ENCODE data around the gene PTPRN2. TPM values are rescaled to one million over a fixed set of nuclear protein-coding genes. Genes with fewer than 3 reads are reported as not detected.
"Not testable (repeated sequence)": the region's sequence is repeated elsewhere in the genome, so short reads cannot be mapped to it uniquely, and the experiment has no call there.

PTPRN2 gene
- total RNA-seq, 8 experiments from 2014 or later, result 0.10 to 19.7 (median 10.8) TPM; not detected in 1

- no peak for ATAC-seq (replicated peaks in 6 of 8)
- Histone ChIP-seq H3K4me1 (replicated peaks in 1 of 2) (peaks cover 0 to 11% of the 10 kb centered on the region in 2 donors), H3K27ac (no peak overlapping the region), H3K4me3 (no peak overlapping the region)
- in situ Hi-C loops (cut with MboI; ENCODE audit: low pct_unique_long_range_greater_than_20kb in 2 of 9, low sequenced_read_pairs in 9 of 9, unreplicated experiment in 9 of 9), result no loop called here
- 0 to 77% (median 41%) methylated on average over 1 to 5 of the region's 9 CpGs; no CpG with 5 or more reads in 5 of the 10 experiments for WGBS, 10 experiments
Observed at GRCh38 chr7:157991351-157991750, 596.3 kb downstream of the PTPRN2 start.

DNA sequence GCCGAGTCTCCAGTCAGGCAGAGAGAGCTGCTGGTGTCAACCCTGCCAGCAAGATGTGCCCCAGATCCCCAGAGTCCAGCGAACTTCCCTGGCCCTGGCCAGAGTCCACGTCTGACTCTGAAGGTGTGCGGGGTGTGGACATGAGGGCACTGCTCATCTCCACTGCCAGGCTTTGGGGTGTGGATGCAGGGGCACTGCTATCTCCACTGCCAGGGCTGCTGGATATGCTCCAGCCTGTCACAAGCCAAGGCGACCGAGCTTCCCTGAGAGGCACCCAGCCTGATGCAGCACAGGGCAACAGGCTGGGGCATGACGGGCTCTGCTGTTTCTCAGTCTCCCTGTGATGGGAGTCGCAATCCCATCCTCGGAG, 596.8 kb downstream of the PTPRN2 start:
- 20 to 61% (median 40%) methylated on average over 1 to 5 of the region's 9 CpGs; no CpG with 5 or more reads in 6 of the 10 experiments for WGBS, 10 experiments
- in situ Hi-C loops (cut with MboI; ENCODE audit: low pct_unique_long_range_greater_than_20kb in 2 of 9, low sequenced_read_pairs in 9 of 9, unreplicated experiment in 9 of 9), result no loop called here
- Histone ChIP-seq H3K4me3 (no peak overlapping the region), H3K4me1 (replicated peaks in 1 of 2) (peaks cover 0 to 11% of the 10 kb centered on the region in 2 donors), H3K27ac (no peak overlapping the region)
- ATAC-seq (replicated peaks in 6 of 8), result peak in 1 of 8 experiments; percentile 25

GRCh38 chr7:157990226-157990880, 597.3 kb downstream of the PTPRN2 start:
- in situ Hi-C loops (cut with MboI; ENCODE audit: low pct_unique_long_range_greater_than_20kb in 2 of 9, low sequenced_read_pairs in 9 of 9, unreplicated experiment in 9 of 9), result no loop called here
- Histone ChIP-seq H3K4me3 (no peak overlapping the region), H3K27ac (no peak overlapping the region), H3K4me1 (replicated peaks in 1 of 2) (peaks cover 0 to 11% of the 10 kb centered on the region in 2 donors)
- WGBS, 10 experiments, result 41 to 90% (median 70%) methylated on average over 2 to 7 of the region's 21 CpGs; no CpG with 5 or more reads in 7 of the 10 experiments
- peak in 1 of 8 experiments; percentile 61 for ATAC-seq (replicated peaks in 6 of 8)

DNA sequence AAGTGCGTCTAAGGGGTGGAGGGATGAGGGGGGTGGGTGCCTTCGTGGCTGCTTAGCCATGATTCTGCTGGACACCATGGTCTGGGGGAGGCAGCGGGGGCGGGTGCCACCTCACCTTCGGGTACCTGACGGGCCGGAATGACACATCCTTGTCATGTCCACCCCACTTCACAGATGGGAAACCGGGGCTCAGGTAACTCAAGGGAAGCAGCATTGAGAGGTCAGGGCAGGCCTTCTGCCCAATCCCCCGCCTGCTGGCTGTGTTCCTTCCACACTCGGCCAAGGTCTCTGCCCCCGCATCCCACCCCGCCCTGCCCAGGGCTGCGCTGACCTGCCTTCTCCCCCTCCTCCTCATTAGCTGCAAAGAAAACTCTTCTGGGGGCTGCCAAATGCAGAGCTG, 598.0 kb downstream of the PTPRN2 start:
- Histone ChIP-seq H3K4me1 (replicated peaks in 1 of 2) (peaks cover 0 to 11% of the 10 kb centered on the region in 2 donors), H3K4me3 (no peak overlapping the region), H3K27ac (no peak overlapping the region)
- in situ Hi-C loops (cut with MboI; ENCODE audit: low pct_unique_long_range_greater_than_20kb in 2 of 9, low sequenced_read_pairs in 9 of 9, unreplicated experiment in 9 of 9), result no loop called here
- no peak for ATAC-seq (replicated peaks in 6 of 8)
- 20 to 60% methylated on average over 1 of the region's 13 CpGs; no CpG with 5 or more reads in 8 of the 10 experiments for WGBS, 10 experiments

DNA sequence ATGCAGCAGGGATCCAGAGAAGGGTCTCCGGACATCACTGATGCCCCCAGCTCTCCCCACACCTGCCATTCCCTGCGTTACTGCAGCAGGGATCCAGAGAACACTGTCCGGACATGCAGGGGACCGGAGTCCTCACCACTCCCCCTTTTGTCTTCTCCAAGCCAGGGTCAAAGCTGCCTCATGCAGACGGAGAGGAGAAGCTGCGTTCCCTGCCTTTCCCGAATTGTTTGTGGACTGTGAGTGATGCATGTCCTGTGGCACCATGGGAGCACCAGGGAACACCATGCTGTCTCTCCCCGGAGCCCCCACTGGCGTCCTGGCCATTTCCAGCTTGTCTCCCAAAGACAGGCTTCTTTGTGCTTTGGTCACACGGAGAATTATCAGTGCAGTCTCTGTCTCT, 599.7 kb downstream of the PTPRN2 start:
- Histone ChIP-seq H3K4me1 (replicated peaks in 1 of 2) (peaks cover 0 to 6% of the 10 kb centered on the region in 2 donors), H3K4me3 (no peak overlapping the region), H3K27ac (no peak overlapping the region)
- 0 to 80% (median 3%) methylated on average over 1 to 5 of the region's 10 CpGs; no CpG with 5 or more reads in 4 of the 10 experiments for WGBS, 10 experiments
- ATAC-seq (replicated peaks in 6 of 8), result no peak
- in situ Hi-C loops (cut with MboI; ENCODE audit: low pct_unique_long_range_greater_than_20kb in 2 of 9, low sequenced_read_pairs in 9 of 9, unreplicated experiment in 9 of 9), result no loop called here

DNA sequence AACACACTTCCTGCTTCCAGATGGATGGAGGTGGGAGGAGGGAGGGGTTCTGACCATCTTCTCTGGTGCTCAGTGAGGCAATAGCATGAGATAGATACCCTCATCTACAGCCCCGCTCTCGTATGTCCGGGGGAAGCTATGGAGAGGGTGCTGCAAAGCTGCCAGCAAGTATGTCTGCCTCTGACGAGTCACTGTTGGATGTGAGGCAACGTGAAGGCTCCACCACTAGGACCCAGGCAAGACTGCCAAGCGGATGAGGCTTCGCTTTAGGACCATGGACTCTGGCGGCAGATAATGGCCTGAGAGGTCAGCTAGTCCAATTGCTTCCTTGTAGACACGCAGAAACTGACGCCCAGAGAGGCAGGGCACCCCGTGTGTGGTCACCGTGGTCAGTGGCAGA, 601.6 kb downstream of the PTPRN2 start:
- ATAC-seq (replicated peaks in 6 of 8), result no peak
- Histone ChIP-seq H3K27ac (no peak overlapping the region), H3K4me1 (replicated peaks in 1 of 2) (peaks cover 0 to 6% of the 10 kb centered on the region in 2 donors), H3K4me3 (no peak overlapping the region)
- 0 to 60% (median 40%) methylated on average over 1 to 7 of the region's 12 CpGs; no CpG with 5 or more reads in 5 of the 10 experiments for WGBS, 10 experiments
- in situ Hi-C loops (cut with MboI; ENCODE audit: low pct_unique_long_range_greater_than_20kb in 2 of 9, low sequenced_read_pairs in 9 of 9, unreplicated experiment in 9 of 9), result no loop called here

- ATAC-seq (replicated peaks in 6 of 8), result no peak
- in situ Hi-C loops (cut with MboI; ENCODE audit: low pct_unique_long_range_greater_than_20kb in 2 of 9, low sequenced_read_pairs in 9 of 9, unreplicated experiment in 9 of 9), result no loop called here
- no peak overlapping the region for H3K27ac ChIP-seq
- 17 to 95% (median 52%) methylated on average over 1 to 12 of the region's 15 CpGs; no CpG with 5 or more reads in 4 of the 10 experiments for WGBS, 10 experiments
- no peak overlapping the region for H3K4me3 ChIP-seq
- H3K4me1 ChIP-seq (replicated peaks in 1 of 2), result peaks cover 0 to 6% of the 10 kb centered on the region in 2 donors
Observed at GRCh38 chr7:157985636-157986035, 602.0 kb downstream of the PTPRN2 start.

DNA sequence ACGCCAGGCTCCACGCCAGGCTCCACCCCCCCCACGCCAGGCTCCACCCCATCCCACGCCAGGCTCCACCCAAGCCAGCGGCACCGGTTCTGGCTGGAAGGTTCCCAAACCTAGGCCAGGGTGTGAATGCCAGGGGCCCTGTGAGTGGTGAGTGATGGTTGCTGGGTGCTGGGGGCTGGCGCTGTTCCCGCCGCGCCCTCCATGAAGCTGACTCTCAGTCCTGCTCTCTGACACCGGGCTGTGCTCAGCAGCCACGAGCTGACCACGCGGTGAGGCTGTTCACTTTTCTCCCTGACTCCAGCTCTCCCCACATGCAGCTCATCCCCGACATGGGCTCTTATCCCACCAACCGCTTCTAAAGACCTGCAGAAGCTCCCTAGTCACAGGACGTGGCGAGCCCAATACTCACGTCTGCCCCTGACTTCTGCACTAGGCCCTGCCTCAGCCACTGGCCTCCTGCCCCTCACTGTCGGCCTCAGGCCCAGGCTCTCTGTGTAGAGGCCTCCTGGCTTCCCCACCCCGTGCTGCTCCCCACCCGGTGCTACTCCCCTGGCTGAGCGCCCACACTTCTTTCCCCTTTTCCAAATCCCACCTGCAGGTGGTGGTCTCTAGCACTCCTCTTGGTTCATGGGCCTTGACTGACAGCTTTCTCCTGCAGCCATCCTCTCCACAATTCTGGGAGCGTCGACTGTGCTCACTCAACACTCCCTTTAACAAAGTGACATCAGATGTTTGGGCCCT, 603.0 kb downstream of the PTPRN2 start:
- no peak for ATAC-seq (replicated peaks in 6 of 8)
- H3K4me3 ChIP-seq, result no peak overlapping the region
- 40 to 100% (median 60%) methylated on average over 1 of the region's 25 CpGs; no CpG with 5 or more reads in 7 of the 10 experiments for WGBS, 10 experiments
- in situ Hi-C loops (cut with MboI; ENCODE audit: low pct_unique_long_range_greater_than_20kb in 2 of 9, low sequenced_read_pairs in 9 of 9, unreplicated experiment in 9 of 9), result no loop called here
- no peak overlapping the region for H3K27ac ChIP-seq
- H3K4me1 ChIP-seq (replicated peaks in 1 of 2), result peaks cover 0 to 6% of the 10 kb centered on the region in 2 donors

GRCh38 chr7:157983502-157984422, 603.9 kb downstream of the PTPRN2 start:
- no peak overlapping the region for H3K4me3 ChIP-seq
- in situ Hi-C loops (cut with MboI; ENCODE audit: low pct_unique_long_range_greater_than_20kb in 2 of 9, low sequenced_read_pairs in 9 of 9, unreplicated experiment in 9 of 9), result no loop called here
- WGBS, 10 experiments, result 39 to 70% (median 60%) methylated on average over 3 to 14 of the region's 32 CpGs; no CpG with 5 or more reads in 7 of the 10 experiments
- H3K27ac ChIP-seq, result no peak overlapping the region
- peaks cover 0 to 6% of the 10 kb centered on the region in 2 donors for H3K4me1 ChIP-seq (replicated peaks in 1 of 2)
- peak in 1 of 8 experiments; percentile 72 for ATAC-seq (replicated peaks in 6 of 8)

GRCh38 chr7:157981778-157982177, 605.8 kb downstream of the PTPRN2 start:
- no peak for ATAC-seq (replicated peaks in 6 of 8)
- Histone ChIP-seq H3K4me3 (no peak overlapping the region), H3K4me1 (replicated peaks in 1 of 2) (no peaks in the 10 kb centered on the region), H3K27ac (no peak overlapping the region)
- in situ Hi-C loops (cut with MboI; ENCODE audit: low pct_unique_long_range_greater_than_20kb in 2 of 9, low sequenced_read_pairs in 9 of 9, unreplicated experiment in 9 of 9), result no loop called here
- WGBS, 10 experiments, result 17 to 88% (median 40%) methylated on average over 1 to 2 of the region's 5 CpGs; no CpG with 5 or more reads in 5 of the 10 experiments

DNA sequence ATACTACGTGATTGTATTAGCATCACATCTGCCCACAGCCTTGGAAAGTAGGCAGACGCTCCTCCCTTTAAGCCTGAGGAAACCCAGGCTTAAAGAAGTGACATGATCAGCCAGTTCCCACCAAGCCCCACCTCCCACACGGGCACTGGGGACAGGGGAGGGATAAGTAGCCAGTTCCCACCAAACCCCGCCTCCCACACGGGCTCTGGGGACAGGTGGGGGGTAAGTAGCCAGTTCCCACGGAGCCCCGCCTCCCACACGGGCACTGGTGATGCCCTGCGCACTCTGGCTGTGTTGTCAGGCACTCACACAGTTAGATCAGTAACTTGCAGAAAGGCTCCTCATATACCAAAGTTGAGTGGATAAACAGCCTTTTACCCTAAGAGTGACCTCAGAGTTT, 606.8 kb downstream of the PTPRN2 start:
- in situ Hi-C loops (cut with MboI; ENCODE audit: low pct_unique_long_range_greater_than_20kb in 2 of 9, low sequenced_read_pairs in 9 of 9, unreplicated experiment in 9 of 9), result no loop called here
- 17 to 100% (median 44%) methylated on average over 1 to 3 of the region's 9 CpGs; no CpG with 5 or more reads in 4 of the 10 experiments for WGBS, 10 experiments
- Histone ChIP-seq H3K4me3 (no peak overlapping the region), H3K27ac (no peak overlapping the region), H3K4me1 (replicated peaks in 1 of 2) (no peaks in the 10 kb centered on the region)
- ATAC-seq (replicated peaks in 6 of 8), result no peak

DNA sequence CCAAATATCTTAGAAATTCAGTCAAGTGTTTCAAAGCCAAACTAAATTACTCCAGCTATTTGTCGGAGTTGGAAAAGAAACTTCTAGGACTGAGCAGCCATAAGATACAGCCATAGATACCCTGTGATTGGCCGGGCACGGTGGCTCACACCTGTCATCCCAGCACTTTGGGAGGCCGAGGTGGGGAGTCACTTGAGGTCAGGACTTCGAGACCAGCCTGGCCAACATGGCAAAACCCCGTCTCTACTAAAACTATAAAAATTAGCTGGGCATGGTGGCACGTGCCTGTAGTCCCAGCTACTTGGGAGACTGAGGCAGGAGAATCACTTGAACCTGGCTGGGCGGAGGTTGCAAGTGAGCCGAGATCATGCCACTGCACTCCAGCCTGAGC, 607.3 kb downstream of the PTPRN2 start:
- H3K4me3 ChIP-seq; ATAC-seq (replicated peaks in 6 of 8); H3K27ac ChIP-seq; H3K4me1 ChIP-seq (replicated peaks in 1 of 2); in situ Hi-C loops (cut with MboI; ENCODE audit: low pct_unique_long_range_greater_than_20kb in 2 of 9, low sequenced_read_pairs in 9 of 9, unreplicated experiment in 9 of 9): not testable (repeated sequence)
- 0 to 53% (median 32%) methylated on average over 3 to 7 of the region's 9 CpGs; no CpG with 5 or more reads in 3 of the 10 experiments for WGBS, 10 experiments
